ENCODE data around the gene ZNF783.

- TF ChIP-seq CTCF (IDR thresholded peaks at IDR 0.05 in 2 of 3, conservative IDR thresholded peaks at IDR 0.05 in 1 of 3; ENCODE audit: insufficient read depth in 2 of 3, low read depth in 1 of 3, low read length in 3 of 3) (no peak), ZNF12 (CRISPR knock-in tag; IDR thresholded peaks at IDR 0.05) (no peak), TEAD4 (IDR thresholded peaks at IDR 0.05; ENCODE audit: low read length) (no peak), TEAD4 (CRISPR knock-in tag; IDR thresholded peaks at IDR 0.05; ENCODE audit: borderline replicate concordance) (no peak), POLR2A (conservative IDR thresholded peaks at IDR 0.05) (no peak), ATF6 (CRISPR knock-in tag; IDR thresholded peaks at IDR 0.05) (no peak), NELFE (IDR thresholded peaks at IDR 0.05; ENCODE audit: insufficient read depth, insufficient read length) (no peak)
These were observed 9.6 kb upstream of the ZNF783 start for GRCh38 chr7:149252378-149252777.
